NCI-H526 treated with DMSO at 0.1 percent for 48 hours (cell line): ENCODE measurements around the gene ACP1.

Source experiments
- DNase-seq: peaks from one replicate; lab custom pipeline; 2025; lab: John Stamatoyannopoulos, UW

Gene ACP1

GRCh38 chr2:280650-281110 is 15.9 kb downstream of the ACP1 start:
- no peak for DNase-seq

GRCh38 chr2:281381-281780 is 16.6 kb downstream of the ACP1 start:
- DNase-seq = no peak

GRCh38 chr2:282371-283263 is 17.9 kb downstream of the ACP1 start:
- DNase-seq = no peak

- no peak for DNase-seq
Measured at GRCh38 chr2:283996-284794, 19.4 kb downstream of the ACP1 start.

GRCh38 chr2:284896-285492 is 20.2 kb downstream of the ACP1 start:
- no peak for DNase-seq

GRCh38 chr2:285531-285930 is 20.8 kb downstream of the ACP1 start:
- no peak for DNase-seq

GRCh38 chr2:286035-286434 is 21.3 kb downstream of the ACP1 start:
- no peak for DNase-seq

GRCh38 chr2:286774-287392 is 22.1 kb downstream of the ACP1 start:
- DNase-seq = no peak

- no peak for DNase-seq
Measured at GRCh38 chr2:287471-287885, 22.7 kb downstream of the ACP1 start.

- no peak for DNase-seq
Measured at GRCh38 chr2:287911-288757, 23.4 kb downstream of the ACP1 start, which contains the start of gene ALKAL2. Gene ALKAL2 (minus strand): TSS chr2:288091. CDS start chr2:287835, 256 bp downstream.

- DNase-seq = no peak
Measured at GRCh38 chr2:288758-289361, 24.1 kb downstream of the ACP1 start.

GRCh38 chr2:289362-290089 is 24.8 kb downstream of the ACP1 start:
- no peak for DNase-seq

GRCh38 chr2:290090-290722 is 25.5 kb downstream of the ACP1 start:
- peak; percentile 52 for DNase-seq

GRCh38 chr2:295090-295489 is 30.3 kb downstream of the ACP1 start:
- DNase-seq = no peak

- no peak for DNase-seq
Measured at GRCh38 chr2:296354-296753, 31.6 kb downstream of the ACP1 start.

- no peak for DNase-seq
Measured at GRCh38 chr2:305366-305765, 40.6 kb downstream of the ACP1 start.

- no peak for DNase-seq
Measured at GRCh38 chr2:309148-309953, 44.6 kb downstream of the ACP1 start.

- no peak for DNase-seq
Measured at GRCh38 chr2:309954-310510, 45.3 kb downstream of the ACP1 start.
